GM06990 (cell line): ENCODE data around the gene CARS2.
"Not testable (repeated sequence)": the region's sequence is repeated elsewhere in the genome, so short reads cannot be mapped to it uniquely, and the experiment has no call there.

ENCODE experiments used
- DNase-seq: peaks from one replicate; pipeline ENCODE4 v3.0.0-alpha.2; 2011; ENCODE audit not compliant: insufficient read length; ENCODE audit errors: extremely low read depth
- H3K27me3 ChIP-seq: replicated peaks from 2 replicates; pipeline ENCODE4 v1.6.0; 2011; ENCODE audit warnings: low read length; ENCODE audit not compliant: control insufficient read depth, insufficient read depth
- H3K36me3 ChIP-seq: 2 replicates; pipeline ENCODE4 v1.5.1; 2011; ENCODE audit warnings: low read length; ENCODE audit not compliant: control insufficient read depth, insufficient read depth
- H3K4me3 ChIP-seq: replicated peaks from 2 replicates; pipeline ENCODE4 v1.5.1; 2011; ENCODE audit warnings: low read depth, mild to moderate bottlenecking, control low read depth, low read length
- CTCF ChIP-seq: IDR thresholded peaks from 2 replicates; pipeline ENCODE4 v1.5.1; 2011; ENCODE audit warnings: low read length, control low read depth, mild to moderate bottlenecking, inconsistent platforms; ENCODE audit not compliant: insufficient read depth, poor library complexity, severe bottlenecking

Gene CARS2

DNA sequence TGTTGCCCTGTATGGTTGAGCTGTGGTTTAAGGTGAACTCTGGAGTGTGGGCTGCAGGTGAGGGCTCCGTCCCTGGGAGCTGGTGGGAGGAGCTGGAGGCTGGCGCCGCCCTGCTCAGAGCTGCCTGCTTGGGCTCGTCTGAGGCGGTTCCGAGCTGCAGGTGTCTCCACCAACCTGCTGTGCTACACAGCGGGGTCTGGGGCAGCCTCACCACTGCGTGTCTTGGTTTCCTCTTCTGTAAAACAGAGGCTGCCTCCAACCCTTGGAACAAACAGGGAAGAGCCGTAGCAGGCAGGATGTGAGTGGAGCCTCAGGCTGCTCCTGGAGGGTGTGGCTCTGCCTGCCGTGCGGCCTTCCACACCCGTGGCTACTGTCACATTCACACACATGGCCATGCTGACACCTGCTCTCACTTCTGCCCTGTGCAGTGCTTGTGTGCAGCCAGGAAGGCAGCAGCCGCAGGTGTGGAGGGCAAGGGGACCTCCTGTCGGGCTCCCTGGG, 69.2 kb downstream of the CARS2 start:
- Histone ChIP-seq H3K4me3 (no peak overlapping the region), H3K27me3 (no peaks in the 10 kb centered on the region), H3K36me3 (peaks cover 40% of the 10 kb centered on the region)
- no peak for TF ChIP-seq CTCF
- DNase-seq, result no peak

GRCh38 chr13:110636053-110636475, 69.9 kb downstream of the CARS2 start:
- Histone ChIP-seq H3K4me3 (no peak overlapping the region), H3K27me3 (no peaks in the 10 kb centered on the region), H3K36me3 (peaks cover 38% of the 10 kb centered on the region)
- no peak for TF ChIP-seq CTCF
- DNase-seq, result no peak

DNA sequence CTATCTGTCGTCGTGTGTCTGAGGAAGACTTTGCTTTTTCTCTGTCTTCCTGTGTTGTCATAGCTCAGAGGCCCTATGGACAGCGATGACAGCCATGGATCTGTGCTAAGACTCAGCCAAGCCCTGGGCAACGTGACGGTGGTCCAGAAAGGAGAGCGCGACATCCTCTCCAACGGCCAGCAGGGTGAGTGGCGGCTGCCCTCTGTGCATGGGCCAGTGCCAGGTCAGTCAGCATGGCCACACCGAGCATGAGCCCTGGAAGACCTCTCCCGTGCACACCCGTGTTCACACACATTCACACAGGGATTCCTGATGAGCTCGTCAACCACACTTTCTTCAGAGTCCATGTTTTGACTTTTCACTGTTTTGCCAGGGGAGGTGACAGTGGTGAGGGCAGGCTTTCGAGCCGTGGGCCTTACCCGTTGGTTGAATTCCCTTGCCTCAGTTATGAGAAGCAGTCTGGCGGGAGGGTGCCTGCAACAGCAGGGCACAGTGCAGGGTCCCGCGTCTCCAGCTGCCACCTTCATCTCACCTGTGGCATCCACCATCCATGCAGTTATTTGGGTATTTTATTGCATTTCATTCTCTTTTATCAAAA, 70.4 kb downstream of the CARS2 start:
- Histone ChIP-seq H3K27me3 (no peaks in the 10 kb centered on the region), H3K36me3 (peaks cover 34% of the 10 kb centered on the region)

DNA sequence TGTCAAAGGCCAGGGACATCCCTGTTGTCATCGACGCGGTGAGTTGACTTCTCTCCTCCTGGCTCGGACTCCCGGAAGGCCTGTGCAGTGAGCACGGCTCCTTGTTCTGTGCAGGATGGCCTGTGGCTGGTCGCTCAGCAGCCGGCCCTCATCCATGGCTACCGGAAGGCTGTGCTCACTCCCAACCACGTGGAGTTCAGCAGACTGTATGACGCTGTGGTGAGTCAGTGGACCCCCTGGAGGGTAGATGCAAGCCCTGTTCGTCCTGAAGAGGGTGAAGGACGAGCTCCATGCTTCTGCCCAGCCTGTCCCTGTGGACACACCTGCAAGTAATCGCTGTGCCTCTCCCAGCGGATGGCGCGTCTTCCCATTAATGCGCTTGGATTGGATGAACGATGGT, 71.4 kb downstream of the CARS2 start:
- DNase-seq, result no peak

More for the DNA sequence above, 70.4 kb downstream of the CARS2 start:
- no peak for DNase-seq
- no peak overlapping the region for H3K4me3 ChIP-seq
- no peak for TF ChIP-seq CTCF

DNA sequence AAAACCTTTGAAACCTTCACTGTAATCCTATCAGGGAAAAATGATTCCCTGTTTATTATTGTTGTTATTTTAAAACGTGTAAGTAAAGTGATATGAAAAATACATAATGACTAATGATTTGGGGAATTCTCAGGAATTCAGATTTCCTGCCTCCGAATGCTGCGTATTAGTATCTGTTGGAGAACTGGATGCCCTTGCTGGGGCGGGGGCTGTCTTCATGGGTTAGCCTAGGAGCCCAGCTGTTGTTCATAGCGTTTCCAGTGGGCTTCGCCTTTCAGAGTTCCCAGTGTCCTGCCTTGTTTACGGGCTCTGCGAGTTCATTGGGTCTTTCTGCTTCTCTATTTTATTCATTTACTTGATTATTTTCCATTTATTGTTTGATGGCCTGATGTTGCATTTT, 72.1 kb downstream of the CARS2 start:
- Histone ChIP-seq H3K4me3 (no peak overlapping the region), H3K36me3 (peaks cover 26% of the 10 kb centered on the region), H3K27me3 (no peaks in the 10 kb centered on the region)
- DNase-seq, result no peak
- TF ChIP-seq CTCF, result no peak

More for the DNA sequence above, 71.4 kb downstream of the CARS2 start:
- no peak for TF ChIP-seq CTCF
- Histone ChIP-seq H3K4me3 (no peak overlapping the region), H3K27me3 (no peaks in the 10 kb centered on the region), H3K36me3 (peaks cover 31% of the 10 kb centered on the region)

DNA sequence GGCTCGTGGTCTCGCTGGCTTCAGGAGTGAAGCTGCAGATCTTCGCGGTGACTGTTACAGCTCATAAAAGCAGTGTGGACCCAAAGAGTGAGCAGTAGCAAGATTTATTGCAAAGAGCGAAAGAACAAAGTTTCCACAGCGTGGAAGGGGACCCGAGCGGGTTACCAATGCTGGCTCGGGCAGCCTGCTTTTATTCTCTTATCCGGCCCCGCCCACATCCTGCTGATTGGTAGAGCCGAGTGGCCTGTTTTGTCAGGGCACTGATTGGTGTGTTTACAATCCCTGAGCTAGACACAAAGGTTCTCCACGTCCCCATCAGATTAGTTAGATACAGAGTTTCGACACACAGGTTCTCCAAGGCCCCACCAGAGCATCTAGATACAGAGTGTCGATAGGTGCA, 73.7 kb downstream of the CARS2 start:
- peaks cover 32% of the 10 kb centered on the region for H3K36me3 ChIP-seq
- not testable (repeated sequence) for H3K27me3 ChIP-seq, H3K4me3 ChIP-seq, DNase-seq
